Smooth muscle cell (in vitro differentiated cells): ENCODE data around the gene ZNF692. TPM values are rescaled to one million over a fixed set of nuclear protein-coding genes. Genes with fewer than 3 reads are reported as not detected.

Experiments
- DNase-seq: peaks from one replicate; lab custom pipeline; 2025; ENCODE audit not compliant: unreplicated experiment; lab: John Stamatoyannopoulos, UW
- H2AFZ ChIP-seq: fragments of 200-600 bp; sonication (generic); 2 replicates; pipeline ENCODE4 v1.6.0; 2016; ENCODE audit warnings: antibody characterized with exemption, low read depth, mild to moderate bottlenecking
- H3F3A ChIP-seq: fragments of 200-600 bp; sonication (generic); 2 replicates; pipeline ENCODE4 v1.6.0; 2017; ENCODE audit warnings: antibody characterized with exemption, low read depth
- H3K27ac ChIP-seq: fragments of 200-600 bp; sonication (generic); 2 replicates; pipeline ENCODE4 v1.5.1; 2016; ENCODE audit warnings: low read depth, mild to moderate bottlenecking
- H3K27me3 ChIP-seq: fragments of 200-600 bp; sonication (generic); 2 replicates; pipeline ENCODE4 v1.6.1; 2016; ENCODE audit warnings: low read depth, mild to moderate bottlenecking
- H3K36me3 ChIP-seq: fragments of 200-600 bp; sonication (generic); 2 replicates; pipeline ENCODE4 v1.5.1; 2016; ENCODE audit warnings: low read depth
- H3K4me1 ChIP-seq: fragments of 200-600 bp; sonication (generic); 2 replicates; pipeline ENCODE4 v1.5.1; 2016; ENCODE audit warnings: low read depth
- H3K4me2 ChIP-seq: fragments of 200-600 bp; sonication (generic); 2 replicates; pipeline ENCODE4 v1.6.0; 2016; ENCODE audit warnings: mild to moderate bottlenecking
- H3K4me3 ChIP-seq: fragments of 200-600 bp; sonication (generic); 2 replicates; pipeline ENCODE4 v1.5.1; 2016; ENCODE audit warnings: mild to moderate bottlenecking
- H3K79me2 ChIP-seq: fragments of 200-600 bp; sonication (generic); 2 replicates; pipeline ENCODE4 v1.6.0; 2016; ENCODE audit warnings: low read depth, mild to moderate bottlenecking
- H3K9ac ChIP-seq: fragments of 200-600 bp; sonication (generic); 2 replicates; pipeline ENCODE4 v1.6.0; 2016; ENCODE audit warnings: low read depth
- H3K9me3 ChIP-seq: fragments of 200-600 bp; sonication (generic); replicated peaks from 2 replicates; pipeline ENCODE4 v1.5.1; 2016; ENCODE audit warnings: low read depth
- H4K20me1 ChIP-seq: fragments of 200-600 bp; sonication (generic); 2 replicates; pipeline ENCODE4 v1.6.0; 2016; ENCODE audit warnings: low read depth
- WGBS: methylation state at CpG from one replicate; pipeline ENCODE4 v1.1.7; 2016; ENCODE audit warnings: low lambda C conversion rate; 5-methylcytosine and 5-hydroxymethylcytosine counted together
- polyA plus RNA-seq: library from polyadenylated mRNA; unstranded; fragments of >200 nt; fragmentation: Nextera tagmentation; extraction: Ambion mirVana; gene quantifications from 2 replicates; pipeline ENCODE4 v1.2.1, GENCODE V29; 2016
- total RNA-seq: library from RNA; depleted of rRNA; stranded (reverse); fragments of >200 nt; gene quantifications from 2 replicates; pipeline ENCODE4 v1.2.3, GENCODE V29; 2014
- TF ChIP-seq, protein P1 (sequence below): fragments of 200-600 bp; sonication (generic); IDR thresholded peaks from 2 replicates; pipeline ENCODE4 v1.5.1; 2017; ENCODE audit warnings: borderline replicate concordance, mild to moderate bottlenecking, antibody characterized with exemption; ENCODE audit not compliant: insufficient read depth, poor library complexity, severe bottlenecking

Gene ZNF692
- total and polyA plus RNA-seq, 2 experiments from 2014 or later: 24.8 to 25.9 TPM

DNA sequence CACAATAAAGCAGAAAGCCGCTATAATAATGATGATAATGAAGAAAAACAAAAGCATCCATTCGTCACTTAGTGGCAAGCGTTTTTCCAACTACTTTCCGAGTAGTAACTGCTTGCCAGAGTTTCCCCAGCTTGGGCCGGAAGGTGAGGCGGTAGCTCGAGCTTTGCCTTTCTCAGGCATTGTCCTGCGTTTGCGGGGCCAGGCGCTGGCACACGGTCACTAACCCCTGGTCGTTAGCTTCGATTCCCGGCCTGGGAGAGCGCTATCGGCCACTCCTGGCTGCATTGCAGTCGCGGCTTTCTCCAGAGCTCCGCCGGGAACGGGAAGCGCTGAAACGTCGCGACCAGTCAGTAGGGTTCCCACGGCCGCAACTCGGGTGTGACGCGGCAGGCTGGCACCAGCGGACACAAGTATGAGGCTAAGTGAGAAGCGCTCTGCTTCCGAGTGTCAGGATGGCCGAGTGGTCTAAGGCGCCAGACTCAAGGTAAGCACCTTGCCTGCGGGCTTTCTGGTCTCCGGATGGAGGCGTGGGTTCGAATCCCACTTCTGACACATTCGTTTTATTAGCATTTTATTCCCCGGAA is 14.6 kb upstream of the ZNF692 start:
- peak overlapping the region; percentile 92 for H2AFZ ChIP-seq
- H3K4me2 ChIP-seq: peak overlapping the region; percentile 91
- no peaks in the 10 kb centered on the region for H3K9me3 ChIP-seq
- H3K4me1 ChIP-seq: no peaks in the 10 kb centered on the region
- TF ChIP-seq, protein P1, sequence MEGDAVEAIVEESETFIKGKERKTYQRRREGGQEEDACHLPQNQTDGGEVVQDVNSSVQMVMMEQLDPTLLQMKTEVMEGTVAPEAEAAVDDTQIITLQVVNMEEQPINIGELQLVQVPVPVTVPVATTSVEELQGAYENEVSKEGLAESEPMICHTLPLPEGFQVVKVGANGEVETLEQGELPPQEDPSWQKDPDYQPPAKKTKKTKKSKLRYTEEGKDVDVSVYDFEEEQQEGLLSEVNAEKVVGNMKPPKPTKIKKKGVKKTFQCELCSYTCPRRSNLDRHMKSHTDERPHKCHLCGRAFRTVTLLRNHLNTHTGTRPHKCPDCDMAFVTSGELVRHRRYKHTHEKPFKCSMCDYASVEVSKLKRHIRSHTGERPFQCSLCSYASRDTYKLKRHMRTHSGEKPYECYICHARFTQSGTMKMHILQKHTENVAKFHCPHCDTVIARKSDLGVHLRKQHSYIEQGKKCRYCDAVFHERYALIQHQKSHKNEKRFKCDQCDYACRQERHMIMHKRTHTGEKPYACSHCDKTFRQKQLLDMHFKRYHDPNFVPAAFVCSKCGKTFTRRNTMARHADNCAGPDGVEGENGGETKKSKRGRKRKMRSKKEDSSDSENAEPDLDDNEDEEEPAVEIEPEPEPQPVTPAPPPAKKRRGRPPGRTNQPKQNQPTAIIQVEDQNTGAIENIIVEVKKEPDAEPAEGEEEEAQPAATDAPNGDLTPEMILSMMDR: no peak
- no peaks in the 10 kb centered on the region for H3K36me3 ChIP-seq
- WGBS: 2% methylated on average over 41 of the region's 41 CpGs
- H3K27me3 ChIP-seq: no peaks in the 10 kb centered on the region
- H3K27ac ChIP-seq: peak overlapping the region; percentile 93
- H3K9ac ChIP-seq: peak overlapping the region; percentile 89
- H3K4me3 ChIP-seq: peak overlapping the region; percentile 83
- peak; percentile 96 for DNase-seq
- no peaks in the 10 kb centered on the region for H4K20me1 ChIP-seq
- peaks cover 15% of the 10 kb centered on the region for H3F3A ChIP-seq
- no peaks in the 10 kb centered on the region for H3K79me2 ChIP-seq

DNA sequence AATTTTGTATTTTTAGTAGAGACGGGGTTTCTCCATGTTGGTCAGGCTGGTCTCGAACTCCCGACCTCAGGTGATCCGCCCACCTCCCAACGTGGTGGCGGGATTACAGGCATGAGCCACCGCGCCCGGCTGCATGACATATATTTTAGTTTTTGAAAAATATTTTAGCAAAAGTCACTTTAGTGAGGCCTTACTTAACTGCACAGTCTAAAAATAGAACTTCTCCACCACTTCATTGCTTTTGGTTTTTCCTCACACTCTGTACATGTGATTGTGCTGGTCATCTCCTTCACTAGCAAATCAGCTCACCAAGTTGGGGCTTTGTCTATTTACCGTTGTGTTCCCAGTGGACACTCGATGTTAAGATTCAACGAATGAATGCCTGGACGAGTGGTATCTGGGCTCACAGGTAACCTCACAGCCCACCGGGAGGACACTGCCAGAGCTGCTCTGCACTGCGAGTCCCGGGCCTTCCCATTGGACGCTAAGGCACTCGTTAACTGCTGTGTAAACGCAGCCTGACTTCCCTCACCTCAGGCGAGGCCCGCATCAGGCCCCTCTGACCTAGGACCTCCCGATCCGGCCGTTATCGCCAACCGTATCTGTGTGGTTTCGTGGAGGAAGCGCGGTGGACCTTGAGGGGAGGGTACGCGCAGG is 14.0 kb upstream of the ZNF692 start:
- no peaks in the 10 kb centered on the region for H3K9me3 ChIP-seq
- TF ChIP-seq, protein P1: no peak
- no peaks in the 10 kb centered on the region for H3K79me2 ChIP-seq
- no peaks in the 10 kb centered on the region for H4K20me1 ChIP-seq
- peak overlapping the region; percentile 83 for H3K4me3 ChIP-seq
- H3K27me3 ChIP-seq: no peaks in the 10 kb centered on the region
- peak overlapping the region; percentile 93 for H3K27ac ChIP-seq
- H2AFZ ChIP-seq: peak overlapping the region; percentile 92
- no peaks in the 10 kb centered on the region for H3K36me3 ChIP-seq
- DNase-seq: peak; percentile 66
- H3K4me1 ChIP-seq: no peaks in the 10 kb centered on the region
- H3K9ac ChIP-seq: peak overlapping the region; percentile 89
- peak overlapping the region; percentile 91 for H3K4me2 ChIP-seq
- 3% methylated on average over 31 of the region's 31 CpGs for WGBS
- H3F3A ChIP-seq: peaks cover 15% of the 10 kb centered on the region

DNA sequence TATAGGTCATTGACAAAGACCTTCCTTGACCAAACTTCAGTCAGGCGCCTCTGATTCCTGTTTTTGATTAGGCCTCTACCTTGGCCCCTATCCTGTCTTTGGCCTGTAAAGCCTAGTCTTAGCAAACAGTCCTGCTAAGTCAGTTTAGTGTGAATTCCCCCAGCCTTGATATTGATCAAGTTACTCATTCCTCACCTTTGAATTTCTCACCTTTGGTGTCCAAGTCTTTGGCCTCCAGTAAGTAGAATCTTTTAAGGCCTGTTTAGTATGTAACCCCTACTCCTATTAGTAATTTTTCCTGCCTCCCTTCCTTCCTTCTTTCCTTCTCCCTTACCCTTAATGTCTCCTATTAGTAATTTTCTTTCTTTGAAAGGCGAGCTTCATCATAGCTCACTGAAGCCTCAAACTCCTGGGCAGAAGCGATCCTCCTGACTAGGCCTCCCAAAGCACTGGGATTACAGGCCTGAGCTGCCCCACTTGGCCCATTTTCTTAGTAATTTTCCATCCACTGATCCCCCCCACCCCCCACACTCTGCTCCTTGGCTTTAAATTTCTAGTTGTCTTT is 13.0 kb upstream of the ZNF692 start:
- Histone ChIP-seq H3F3A (peaks cover 15% of the 10 kb centered on the region), H3K9me3 (no peaks in the 10 kb centered on the region), H3K27ac (peak overlapping the region; percentile 93), H2AFZ (peak overlapping the region; percentile 36), H3K4me3 (peak overlapping the region; percentile 83), H3K9ac (no peak overlapping the region), H3K4me2 (peak overlapping the region; percentile 91), H3K27me3 (no peaks in the 10 kb centered on the region), H3K4me1 (no peaks in the 10 kb centered on the region), H3K79me2 (no peaks in the 10 kb centered on the region), H3K36me3 (no peaks in the 10 kb centered on the region), H4K20me1 (no peaks in the 10 kb centered on the region)
- 100% methylated on average over 3 of the region's 3 CpGs for WGBS
- TF ChIP-seq, protein P1: no peak
- no peak for DNase-seq
